ENCODE measurements around the gene IDH3A.

GRCh38 chr15:78127882-78128281 is 21.3 kb upstream of the IDH3A start:
- TF ChIP-seq POLR2A (IDR thresholded peaks at IDR 0.05) (no peak), CTCF (IDR thresholded peaks at IDR 0.05) (no peak)
